GM10847 (cell line): ENCODE measurements around the gene PTCH1.

Experiments
- POLR2A ChIP-seq: IDR thresholded peaks from 2 replicates; pipeline ENCODE4 v1.6.1; 2011; ENCODE audit not compliant: insufficient read length; ENCODE audit errors: extremely low read depth

Gene PTCH1

GRCh38 chr9:95517559-95518425 is 1.0 kb upstream of the PTCH1 start:
- no peak for TF ChIP-seq POLR2A

DNA sequence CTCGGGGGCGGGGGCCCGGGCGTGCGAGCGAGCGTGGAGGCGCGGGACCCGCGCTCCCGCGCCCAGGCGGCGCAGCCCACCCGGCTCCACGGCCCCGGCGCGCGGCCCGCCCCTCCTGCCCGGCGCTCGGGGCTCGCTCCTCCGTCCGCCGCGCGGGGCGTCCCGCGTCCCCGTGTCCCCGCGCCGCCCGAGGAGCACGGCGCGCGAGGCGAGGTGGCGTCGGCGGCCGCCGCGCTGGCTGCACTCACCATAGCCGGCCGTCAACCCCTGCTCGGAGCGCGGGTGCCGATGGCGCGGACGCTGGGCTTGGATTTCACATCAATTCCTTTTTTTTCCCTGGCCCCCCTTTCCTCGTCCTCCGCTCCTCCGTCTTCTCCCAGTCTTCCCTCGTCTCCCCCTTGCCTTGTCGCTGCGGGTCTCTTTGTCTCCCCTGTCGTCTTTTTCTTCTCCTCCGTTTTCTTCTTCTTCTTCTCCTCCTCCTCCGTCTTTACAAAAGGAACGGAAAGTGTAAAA is 494 bp downstream of the PTCH1 start:
- no peak for TF ChIP-seq POLR2A

DNA sequence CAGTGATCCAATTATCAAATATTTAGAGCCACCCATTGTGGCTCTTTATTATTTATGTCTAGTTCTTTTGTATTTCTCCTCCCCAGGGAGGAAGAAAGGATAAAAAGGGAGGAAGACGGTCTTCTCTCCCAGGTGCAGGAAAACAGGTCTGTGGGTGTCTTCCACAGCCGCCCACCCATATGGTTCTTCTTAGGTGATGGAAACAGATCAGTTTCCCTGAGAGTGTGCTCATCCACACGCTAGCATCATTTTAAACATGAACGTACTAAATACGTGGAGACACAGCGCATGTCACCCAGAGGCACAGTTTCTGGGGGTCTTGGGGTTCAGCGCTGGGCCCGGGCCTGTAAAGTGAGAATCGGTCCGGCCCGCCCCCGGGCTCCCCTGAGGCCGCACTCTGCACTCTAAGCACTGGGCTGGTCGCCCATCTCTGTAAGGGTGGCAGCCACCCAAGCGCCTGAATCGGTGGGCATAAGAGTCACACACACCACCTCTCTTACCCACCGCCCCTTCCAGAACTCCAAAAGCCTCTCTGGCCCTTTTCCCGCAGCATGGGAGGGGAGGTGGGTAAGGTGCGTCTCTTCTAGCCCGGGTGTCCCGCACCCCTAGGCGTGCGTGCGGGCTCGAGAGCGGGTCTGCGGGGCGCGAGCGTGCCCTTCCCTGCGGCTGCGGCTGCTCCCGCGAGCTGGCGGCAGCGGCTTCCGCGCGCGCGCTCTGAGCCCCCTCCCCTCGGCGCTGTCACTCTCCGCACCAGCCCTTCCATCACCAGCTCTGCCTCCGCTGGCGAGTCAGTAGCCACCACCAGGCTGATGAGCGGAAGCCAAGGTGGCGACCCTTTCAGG is 1.3 kb downstream of the PTCH1 start:
- TF ChIP-seq POLR2A: no peak

- no peak for TF ChIP-seq POLR2A
These were observed 2.4 kb downstream of the PTCH1 start for GRCh38 chr9:95514342-95514741.

- TF ChIP-seq POLR2A: no peak
These were observed 3.1 kb downstream of the PTCH1 start for GRCh38 chr9:95513711-95514110.

- no peak for TF ChIP-seq POLR2A
These were observed 4.1 kb downstream of the PTCH1 start for GRCh38 chr9:95512709-95513095.

DNA sequence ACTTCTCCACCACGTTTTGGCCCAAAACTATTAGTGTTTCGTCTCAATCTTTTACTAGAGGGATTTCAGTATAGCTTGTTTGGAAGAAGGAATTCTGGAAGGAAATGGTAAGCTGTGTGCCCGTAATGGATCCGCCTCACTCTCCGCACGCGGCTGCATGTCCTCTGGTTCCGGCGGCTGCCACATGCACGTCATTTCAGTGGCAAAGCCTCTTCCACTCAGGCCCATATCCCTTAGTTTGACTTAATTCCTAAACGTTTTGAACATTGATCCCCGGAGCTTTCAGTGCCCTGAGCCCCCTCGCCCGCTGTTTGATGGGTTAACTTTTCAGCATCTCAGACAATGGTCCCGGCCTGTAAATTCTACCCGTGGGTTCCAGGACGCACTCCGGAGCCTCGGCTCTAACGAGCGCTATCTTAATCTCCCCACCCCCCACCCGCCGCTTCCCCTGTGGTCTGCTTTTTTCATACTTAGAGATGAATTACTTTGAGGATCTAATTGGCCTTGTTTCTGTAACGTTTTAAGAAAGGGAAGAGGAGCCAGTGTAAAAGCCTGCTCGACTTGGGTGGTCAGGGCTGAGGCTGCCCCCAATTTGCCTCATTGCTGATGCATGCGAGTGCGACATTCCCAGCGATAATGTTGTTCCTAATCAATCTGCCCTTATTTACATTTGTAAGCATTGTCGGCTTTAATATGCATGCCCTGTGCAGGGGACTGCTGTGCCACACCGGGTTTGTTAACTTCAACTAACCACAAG is 4.6 kb downstream of the PTCH1 start:
- no peak for TF ChIP-seq POLR2A

DNA sequence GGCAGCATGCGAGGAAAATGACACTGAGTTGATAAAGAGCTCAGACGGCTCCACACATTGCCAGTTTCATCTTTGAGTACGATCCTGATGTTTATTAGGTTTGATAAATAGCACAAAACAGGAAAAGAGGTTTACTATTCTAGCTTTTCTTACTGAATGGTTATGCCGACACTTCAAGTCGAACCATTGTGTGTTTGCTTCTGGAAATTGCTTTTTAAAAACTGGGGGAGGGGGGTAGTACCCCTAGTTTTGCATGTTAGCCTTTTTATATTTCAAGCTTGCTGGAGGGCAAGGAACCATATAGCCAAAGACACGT is 5.2 kb downstream of the PTCH1 start:
- TF ChIP-seq POLR2A: no peak

- TF ChIP-seq POLR2A: peak; percentile 81
These were observed 5.8 kb downstream of the PTCH1 start for GRCh38 chr9:95510709-95511615.

- TF ChIP-seq POLR2A: no peak
These were observed 6.7 kb downstream of the PTCH1 start for GRCh38 chr9:95509851-95510708.

DNA sequence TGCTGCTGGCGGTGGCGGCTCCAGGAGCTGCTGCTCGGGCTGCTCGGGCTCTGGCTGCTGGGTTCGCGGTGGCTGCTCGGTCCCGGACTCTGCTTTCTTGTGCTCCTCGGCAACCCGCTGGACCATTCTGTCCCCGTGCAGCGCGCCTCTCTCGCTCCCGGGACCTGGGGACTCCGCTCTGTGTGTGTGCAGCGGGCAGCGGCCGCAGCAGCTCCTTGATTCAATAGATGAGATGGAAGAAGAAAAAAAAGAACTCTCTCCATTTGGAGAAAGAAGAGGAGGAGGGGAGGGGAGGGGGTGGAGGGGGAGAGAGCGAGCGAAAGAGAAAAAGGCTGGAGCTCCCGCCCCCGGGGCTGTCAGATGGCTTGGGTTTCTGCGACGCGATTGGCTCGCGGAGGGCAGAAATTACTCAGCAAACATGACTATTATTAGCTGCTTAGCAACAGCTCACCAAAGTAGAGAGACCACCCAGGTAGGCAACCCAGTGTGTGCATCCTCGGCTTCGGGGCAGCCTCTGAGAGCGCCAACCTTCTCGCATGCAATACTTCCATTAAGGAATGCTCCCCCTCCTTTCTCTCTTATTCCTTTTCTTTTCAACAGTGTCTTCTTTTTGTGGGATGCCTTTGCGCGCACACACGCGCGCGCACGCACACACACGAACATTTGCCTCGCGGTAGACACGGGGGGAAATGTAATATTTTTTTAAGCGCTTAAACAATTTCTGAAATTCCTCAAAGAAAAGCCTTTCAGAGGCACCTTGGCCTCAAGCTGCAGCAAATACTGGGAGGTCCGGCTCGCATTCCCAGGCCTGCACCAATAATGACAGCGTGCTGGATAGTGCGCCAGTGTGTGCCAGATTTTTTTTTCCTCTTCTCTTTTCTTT is 7.6 kb downstream of the PTCH1 start:
- no peak for TF ChIP-seq POLR2A

DNA sequence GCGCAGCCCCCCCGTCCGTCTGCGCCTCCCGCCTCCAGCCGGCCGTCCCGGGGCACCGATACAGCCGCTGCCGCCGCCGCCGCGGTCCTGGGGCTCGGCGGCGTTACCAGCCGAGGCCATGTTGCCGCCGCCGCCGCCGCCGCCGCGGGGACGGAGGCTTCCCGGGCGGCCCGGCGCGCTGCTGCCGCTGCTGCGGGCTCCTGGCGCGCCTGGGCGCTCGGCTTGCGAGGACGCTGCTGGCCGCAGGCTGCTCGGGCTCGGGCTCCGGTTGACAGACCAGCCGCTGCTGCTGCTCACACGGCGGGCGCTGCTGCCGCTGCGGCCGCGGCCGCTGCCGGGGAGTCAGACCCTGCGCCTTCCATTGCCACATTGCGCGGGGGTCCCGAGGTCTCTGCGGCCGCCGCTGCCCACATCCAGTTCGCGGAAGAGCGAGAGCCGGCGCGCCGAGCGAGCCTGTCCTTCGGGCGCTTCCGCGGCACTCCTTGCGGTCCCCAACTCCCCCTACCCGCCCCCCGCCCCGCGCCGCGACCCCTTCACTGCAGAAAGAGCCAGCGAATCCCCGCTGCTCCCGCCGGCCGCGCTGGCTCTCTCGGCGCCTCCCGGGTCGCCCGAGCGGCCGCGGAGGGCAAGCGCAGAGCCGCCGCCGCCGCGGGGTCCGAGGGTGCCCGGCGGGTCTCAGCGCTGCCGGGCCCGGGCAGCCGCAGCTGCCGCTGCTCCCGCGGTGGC is 8.4 kb downstream of the PTCH1 start:
- no peak for TF ChIP-seq POLR2A
